ENCODE results near the gene SPOCK1. TPM values are rescaled to one million over a fixed set of nuclear protein-coding genes. Genes with fewer than 3 reads are reported as not detected.
"Not testable (repeated sequence)": the region's sequence is repeated elsewhere in the genome, so short reads cannot be mapped to it uniquely, and the experiment has no call there.

The SPOCK1 gene
- total and polyA plus RNA-seq, 4 donors = 0.07 to 0.18 (median 0.17) TPM; not detected in 1

GRCh38 chr5:137501226-137501625, 2.1 kb upstream of the SPOCK1 start:
- H3K9ac ChIP-seq (ENCODE audit: low read depth in 1 of 2, low read length in 2 of 2) = no peak overlapping the region
- no peak overlapping the region for H3K4me3 ChIP-seq (ENCODE audit: low read depth in 1 of 3, low read length in 3 of 3)
- 70% methylated on average over 4 of the region's 4 CpGs for WGBS
- H3K36me3 ChIP-seq (ENCODE audit: control insufficient read depth in 4 of 4, insufficient read depth in 3 of 4, low read depth in 1 of 4, low read length in 3 of 4) = no peaks in the 10 kb centered on the region
- H3K27me3 ChIP-seq (ENCODE audit: control insufficient read depth in 4 of 4, insufficient read depth in 4 of 4, low read length in 3 of 4) = peaks cover 0 to 8% (median 6%) of the 10 kb centered on the region in 4 donors
- no peak for TF ChIP-seq REST (IDR thresholded peaks at IDR 0.05)
- no peak for TF ChIP-seq RAD21 (IDR thresholded peaks at IDR 0.05)
- TF ChIP-seq GABPA (IDR thresholded peaks at IDR 0.05 in 1 of 2, conservative IDR thresholded peaks at IDR 0.05 in 1 of 2) = no peak
- no peak for TF ChIP-seq JUND (IDR thresholded peaks at IDR 0.05)
- TF ChIP-seq FOXA1 (IDR thresholded peaks at IDR 0.05) = no peak
- no peak for TF ChIP-seq EGR1 (IDR thresholded peaks at IDR 0.05; ENCODE audit: low read depth in 2 of 2)
- no peak for TF ChIP-seq HNF4G (IDR thresholded peaks at IDR 0.05)
- no peak for TF ChIP-seq YY1 (IDR thresholded peaks at IDR 0.05)
- DNase-seq (ENCODE audit: low spot score) = no peak
- H3K9me3 ChIP-seq (ENCODE audit: control insufficient read depth in 4 of 4, low read length in 3 of 4) = no peaks in the 10 kb centered on the region
- H3K27ac ChIP-seq (ENCODE audit: low read depth in 1 of 2, low read length in 2 of 2) = no peak overlapping the region
- H3K4me1 ChIP-seq (ENCODE audit: control insufficient read depth in 4 of 4, insufficient read depth in 4 of 4, low read length in 3 of 4) = peaks cover 4 to 10% (median 6%) of the 10 kb centered on the region in 4 donors

- Histone ChIP-seq H3K9me3 (ENCODE audit: control insufficient read depth in 4 of 4, low read length in 3 of 4) (no peaks in the 10 kb centered on the region), H3K36me3 (ENCODE audit: control insufficient read depth in 4 of 4, insufficient read depth in 3 of 4, low read depth in 1 of 4, low read length in 3 of 4) (no peaks in the 10 kb centered on the region), H3K27me3 (ENCODE audit: control insufficient read depth in 4 of 4, insufficient read depth in 4 of 4, low read length in 3 of 4) (peaks cover 0 to 8% (median 6%) of the 10 kb centered on the region in 4 donors), H3K9ac (ENCODE audit: low read depth in 1 of 2, low read length in 2 of 2) (no peak overlapping the region), H3K27ac (ENCODE audit: low read depth in 1 of 2, low read length in 2 of 2) (no peak overlapping the region), H3K4me1 (ENCODE audit: control insufficient read depth in 4 of 4, insufficient read depth in 4 of 4, low read length in 3 of 4) (peaks cover 4 to 10% (median 6%) of the 10 kb centered on the region in 4 donors), H3K4me3 (ENCODE audit: low read depth in 1 of 3, low read length in 3 of 3) (no peak overlapping the region)
- no peak for DNase-seq (ENCODE audit: low spot score)
- WGBS = 78% methylated on average over 11 of the region's 11 CpGs
- TF ChIP-seq NR2F2 (IDR thresholded peaks at IDR 0.05) (no peak), FOXA2 (IDR thresholded peaks at IDR 0.05) (no peak), RAD21 (IDR thresholded peaks at IDR 0.05) (no peak)
Measured at GRCh38 chr5:137500615-137501225, 1.6 kb upstream of the SPOCK1 start.

- no CpG with 5 or more reads among the region's 5 CpGs for WGBS
- H3K9me3 ChIP-seq (ENCODE audit: control insufficient read depth in 4 of 4, low read length in 3 of 4); DNase-seq (ENCODE audit: low spot score); H3K9ac ChIP-seq (ENCODE audit: low read depth in 1 of 2, low read length in 2 of 2); H3K36me3 ChIP-seq (ENCODE audit: control insufficient read depth in 4 of 4, insufficient read depth in 3 of 4, low read depth in 1 of 4, low read length in 3 of 4); H3K4me3 ChIP-seq (ENCODE audit: low read depth in 1 of 3, low read length in 3 of 3); H3K27ac ChIP-seq (ENCODE audit: low read depth in 1 of 2, low read length in 2 of 2); H3K27me3 ChIP-seq (ENCODE audit: control insufficient read depth in 4 of 4, insufficient read depth in 4 of 4, low read length in 3 of 4): not testable (repeated sequence)
- H3K4me1 ChIP-seq (ENCODE audit: control insufficient read depth in 4 of 4, insufficient read depth in 4 of 4, low read length in 3 of 4) = peaks cover 4 to 10% (median 6%) of the 10 kb centered on the region in 4 donors
Measured at GRCh38 chr5:137499506-137499847, 351 bp upstream of the SPOCK1 start.

GRCh38 chr5:137498301-137498735, 808 bp downstream of the SPOCK1 start:
- Histone ChIP-seq H3K4me3 (ENCODE audit: low read depth in 1 of 3, low read length in 3 of 3) (peak overlapping the region in 1 of 3 donors; percentile 37), H3K4me1 (ENCODE audit: control insufficient read depth in 4 of 4, insufficient read depth in 4 of 4, low read length in 3 of 4) (peaks cover 4 to 10% (median 6%) of the 10 kb centered on the region in 4 donors), H3K27me3 (ENCODE audit: control insufficient read depth in 4 of 4, insufficient read depth in 4 of 4, low read length in 3 of 4) (peaks cover 0 to 8% (median 6%) of the 10 kb centered on the region in 4 donors), H3K36me3 (ENCODE audit: control insufficient read depth in 4 of 4, insufficient read depth in 3 of 4, low read depth in 1 of 4, low read length in 3 of 4) (no peaks in the 10 kb centered on the region), H3K9ac (ENCODE audit: low read depth in 1 of 2, low read length in 2 of 2) (no peak overlapping the region), H3K9me3 (ENCODE audit: control insufficient read depth in 4 of 4, low read length in 3 of 4) (no peaks in the 10 kb centered on the region), H3K27ac (ENCODE audit: low read depth in 1 of 2, low read length in 2 of 2) (no peak overlapping the region)
- no peak for DNase-seq (ENCODE audit: low spot score)
- 7% methylated on average over 57 of the region's 57 CpGs for WGBS
- no peak for TF ChIP-seq GABPA (IDR thresholded peaks at IDR 0.05 in 1 of 2, conservative IDR thresholded peaks at IDR 0.05 in 1 of 2)
- TF ChIP-seq HNF4G (IDR thresholded peaks at IDR 0.05) = no peak
- TF ChIP-seq REST (IDR thresholded peaks at IDR 0.05) = no peak
- no peak for TF ChIP-seq SP1 (IDR thresholded peaks at IDR 0.05)
- TF ChIP-seq ZBTB33 (IDR thresholded peaks at IDR 0.05) = no peak
- no peak for TF ChIP-seq TAF1 (conservative IDR thresholded peaks at IDR 0.05)
- TF ChIP-seq RAD21 (IDR thresholded peaks at IDR 0.05) = no peak
- TF ChIP-seq JUND (IDR thresholded peaks at IDR 0.05) = no peak
